ENCODE measurements around the gene IFIT1B.
"Not testable (repeated sequence)": the region's sequence is repeated elsewhere in the genome, so short reads cannot be mapped to it uniquely, and the experiment has no call there.

IFIT1B gene, protein sequence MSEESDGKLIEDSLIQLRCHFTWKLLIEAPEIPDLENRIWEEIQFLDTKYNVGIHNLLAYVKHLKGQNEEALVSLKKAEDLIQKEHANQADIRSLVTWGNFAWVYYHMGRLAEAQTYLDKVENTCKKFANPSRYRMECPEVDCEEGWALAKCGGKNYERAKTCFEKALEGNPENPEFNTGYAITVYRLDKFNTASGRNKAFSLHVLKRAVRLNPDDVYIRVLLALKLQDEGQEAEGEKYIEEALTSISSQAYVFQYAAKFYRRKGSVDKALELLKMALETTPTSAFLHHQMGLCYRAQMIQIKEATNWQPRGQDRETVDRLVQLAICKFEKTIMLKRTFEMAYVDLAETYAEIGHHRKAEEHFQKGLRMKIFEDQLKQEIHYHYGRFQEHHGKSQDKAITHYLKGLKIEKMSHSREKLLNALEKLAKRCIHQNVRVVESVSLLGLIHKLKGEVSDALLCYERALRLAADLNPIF

GRCh38 chr10:89377705-89378637 is at the start of gene IFIT1B:
IFIT1B (plus strand) TSS chr10:89378056; CDS start chr10:89378136, 80 bp downstream.
- DNase-seq (ENCODE audit: low read depth): no peak

- no peak for DNase-seq (ENCODE audit: low read depth)
These were observed 48.7 kb upstream of the IFIT1B start for GRCh38 chr10:89329151-89329550.

DNA sequence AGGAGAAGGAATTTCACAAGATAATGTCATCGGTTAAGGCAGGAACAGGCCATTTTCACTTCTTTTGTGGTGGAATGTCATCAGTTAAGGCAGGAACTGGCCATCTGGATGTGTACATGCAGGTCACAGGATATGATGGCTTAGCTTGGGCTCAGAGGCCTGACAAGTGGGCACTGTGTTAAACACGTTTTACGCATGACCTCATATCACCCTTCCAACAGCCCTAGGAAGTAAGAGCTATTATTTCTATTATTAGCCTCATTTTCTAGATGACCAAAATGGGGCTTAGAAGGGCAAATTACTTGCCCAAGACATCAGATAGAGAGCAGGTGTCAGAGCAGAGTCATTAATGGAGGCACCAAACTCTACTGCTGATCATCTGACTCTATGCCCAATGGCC is 47.8 kb upstream of the IFIT1B start:
- DNase-seq (ENCODE audit: low read depth): not testable (repeated sequence)

DNA sequence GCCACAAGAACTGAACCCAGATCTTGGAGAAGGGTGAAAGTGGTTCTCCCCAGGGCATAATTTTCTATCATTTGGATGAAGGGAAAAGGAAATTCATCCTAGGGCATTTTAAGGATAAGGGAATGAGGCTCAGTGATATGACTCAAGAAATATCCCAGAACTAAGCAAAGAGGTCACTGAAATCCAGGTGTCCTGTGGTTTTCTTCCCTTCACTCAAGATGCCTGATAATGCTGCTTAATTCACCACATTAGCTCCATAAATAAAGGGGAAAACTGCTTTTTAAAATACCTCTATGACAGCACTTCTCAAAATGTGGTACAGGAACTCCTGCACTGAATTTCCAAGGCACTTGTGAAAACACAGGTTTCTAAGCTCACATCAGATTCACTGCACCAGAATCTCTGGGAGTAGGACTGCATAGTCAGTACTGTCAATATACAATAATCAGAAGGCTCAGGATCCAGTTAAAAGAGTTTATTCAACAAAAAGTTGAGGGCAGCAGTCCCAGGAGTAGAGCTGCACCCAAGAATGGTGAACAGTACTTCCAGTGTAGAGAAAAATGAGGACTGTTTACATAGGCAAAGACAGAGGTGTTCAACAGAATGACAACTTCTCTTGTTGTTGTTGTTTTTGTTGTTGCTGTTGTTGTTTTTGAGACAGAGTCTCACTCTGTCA is 47.2 kb upstream of the IFIT1B start:
- no peak for DNase-seq (ENCODE audit: low read depth)

- DNase-seq (ENCODE audit: low read depth): not testable (repeated sequence)
These were observed 46.3 kb upstream of the IFIT1B start for GRCh38 chr10:89331487-89332122.

DNA sequence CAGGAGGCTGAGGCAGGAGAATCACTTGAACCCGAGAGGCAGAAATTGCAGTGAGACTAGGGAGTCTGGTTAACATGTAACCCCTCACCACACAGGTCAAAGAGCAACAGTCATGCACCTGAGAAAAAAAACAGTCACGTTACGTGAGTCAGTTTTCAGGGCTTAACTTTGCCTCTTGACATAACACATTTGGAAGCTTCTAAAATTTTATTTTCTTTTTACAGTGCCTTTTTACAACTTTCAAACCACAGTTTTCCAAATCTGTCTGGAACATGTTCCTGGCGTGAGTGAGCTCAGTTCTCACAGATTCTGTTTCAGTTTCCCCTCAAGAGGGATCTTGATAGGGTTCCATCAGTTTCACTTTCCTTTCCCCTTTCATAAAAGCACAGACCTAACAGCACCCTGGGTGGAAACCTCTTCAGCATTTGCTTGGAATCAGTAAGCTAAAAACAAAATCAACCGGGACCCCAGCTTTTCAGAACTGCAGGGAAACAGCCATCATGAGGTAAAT is 45.7 kb upstream of the IFIT1B start:
- DNase-seq (ENCODE audit: low read depth): peak; percentile 77

DNA sequence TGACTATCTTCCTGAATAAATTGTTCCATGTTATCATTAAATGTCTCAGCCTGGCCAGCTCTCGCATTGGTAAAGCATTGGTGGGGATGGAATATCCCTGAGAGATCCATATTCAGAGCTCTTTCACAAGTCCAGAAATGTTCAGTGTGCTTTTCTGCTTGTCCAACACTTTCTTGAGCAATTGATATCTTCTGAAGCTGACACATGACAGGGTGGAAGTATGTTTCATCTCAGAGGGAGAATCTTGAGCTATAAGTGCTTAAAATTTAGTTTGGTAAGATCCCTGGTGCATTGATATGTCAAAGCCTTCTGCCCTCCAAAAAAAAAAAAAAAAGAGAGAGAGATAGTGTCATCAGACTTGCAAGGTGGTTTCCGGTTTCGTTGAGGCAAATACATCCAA is 42.6 kb upstream of the IFIT1B start:
- no peak for DNase-seq (ENCODE audit: low read depth)

DNA sequence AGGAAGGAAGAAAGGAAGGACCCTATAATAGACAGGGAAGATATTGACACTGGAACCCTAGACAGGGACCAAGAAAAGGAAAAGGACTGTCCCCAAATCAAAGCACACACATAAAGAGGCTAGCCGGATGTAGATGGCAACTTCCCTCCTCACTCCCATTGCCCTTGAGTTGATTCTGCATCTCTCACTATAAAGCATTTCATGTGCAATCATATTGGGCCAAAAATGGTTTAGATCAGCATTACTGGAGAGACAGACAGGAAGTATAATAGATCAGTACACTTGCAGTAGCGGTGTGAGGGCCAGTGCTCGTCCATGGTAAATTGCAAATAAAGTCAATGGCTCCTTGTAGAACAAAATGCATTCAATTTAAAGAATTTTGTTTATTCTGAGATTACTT is 41.6 kb upstream of the IFIT1B start:
- DNase-seq (ENCODE audit: low read depth): no peak

DNA sequence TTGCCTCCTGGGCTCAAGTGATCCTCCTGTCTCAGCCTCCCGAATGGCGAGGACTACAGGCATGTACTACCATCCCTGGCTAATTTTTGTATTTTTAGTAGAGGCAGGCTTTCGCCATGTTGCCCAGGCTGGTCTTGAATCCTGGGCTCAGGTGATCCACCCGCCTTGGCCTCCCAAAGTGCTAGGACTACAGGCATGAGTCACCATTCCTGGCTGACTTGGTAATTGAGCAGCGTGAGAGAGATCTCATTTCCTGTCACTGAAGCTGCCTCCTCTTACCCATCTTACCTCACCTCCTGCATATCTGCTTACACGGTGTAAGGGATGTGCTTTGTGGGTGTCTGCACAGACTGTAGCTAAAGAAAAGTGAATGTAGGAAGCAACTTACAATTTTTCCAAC is 40.4 kb upstream of the IFIT1B start:
- no peak for DNase-seq (ENCODE audit: low read depth)

- DNase-seq (ENCODE audit: low read depth): no peak
These were observed 39.1 kb upstream of the IFIT1B start for GRCh38 chr10:89338713-89339112.

- no peak for DNase-seq (ENCODE audit: low read depth)
These were observed 38.0 kb upstream of the IFIT1B start for GRCh38 chr10:89339875-89340274.

DNA sequence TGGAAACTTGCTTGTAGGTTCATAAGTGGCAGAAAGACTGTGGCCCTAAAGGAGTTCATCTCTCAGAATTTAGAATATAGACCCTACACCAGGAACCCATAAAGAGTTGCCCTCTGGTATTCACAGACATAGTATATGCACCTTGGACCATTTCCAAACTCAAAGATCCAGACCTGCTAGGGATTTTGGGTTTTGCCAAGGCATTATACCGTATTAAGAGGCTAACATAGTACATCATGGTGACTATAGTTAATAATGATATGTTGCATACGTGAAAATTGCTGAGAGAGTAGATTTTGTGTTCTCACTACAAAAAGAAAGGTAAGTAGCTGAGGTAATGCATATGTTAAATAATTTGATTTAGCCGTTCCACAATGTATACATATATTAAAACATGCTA is 36.2 kb upstream of the IFIT1B start:
- DNase-seq (ENCODE audit: low read depth): no peak

DNA sequence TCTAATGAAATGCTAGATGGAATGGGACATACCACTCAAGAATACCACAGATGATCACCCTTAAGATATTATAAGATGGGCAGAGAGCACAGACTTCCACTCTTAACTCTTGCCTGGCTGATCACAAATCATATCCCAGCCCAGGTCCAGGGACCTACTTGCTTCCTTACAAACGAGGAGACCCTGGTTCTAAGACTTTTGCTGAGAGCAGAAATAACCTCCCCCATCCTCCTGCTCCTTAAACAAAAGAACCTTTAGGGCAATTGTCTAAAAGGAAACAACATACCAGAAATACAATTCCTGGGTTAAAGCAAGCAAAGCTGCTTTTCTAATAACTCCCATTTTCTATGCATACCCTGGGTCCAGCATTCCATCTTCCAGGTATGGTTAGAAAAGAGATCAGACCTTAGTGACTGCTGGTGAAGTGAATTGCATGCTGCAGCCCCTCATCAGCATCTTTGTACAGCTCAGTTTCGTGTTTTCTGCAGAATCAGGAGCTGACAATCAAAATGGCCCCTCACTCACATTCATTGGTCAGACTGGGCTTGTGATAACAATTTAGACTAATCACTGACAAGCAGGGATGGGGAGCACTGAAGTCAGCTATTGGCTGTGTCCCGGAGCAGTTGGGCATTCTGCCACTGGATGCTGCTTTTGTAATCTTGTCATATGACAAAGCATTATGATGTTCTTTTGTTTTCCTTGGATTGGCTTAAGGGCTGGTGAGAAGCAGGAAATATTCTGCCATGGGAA is 35.5 kb upstream of the IFIT1B start:
- peak; percentile 51 for DNase-seq (ENCODE audit: low read depth)

DNA sequence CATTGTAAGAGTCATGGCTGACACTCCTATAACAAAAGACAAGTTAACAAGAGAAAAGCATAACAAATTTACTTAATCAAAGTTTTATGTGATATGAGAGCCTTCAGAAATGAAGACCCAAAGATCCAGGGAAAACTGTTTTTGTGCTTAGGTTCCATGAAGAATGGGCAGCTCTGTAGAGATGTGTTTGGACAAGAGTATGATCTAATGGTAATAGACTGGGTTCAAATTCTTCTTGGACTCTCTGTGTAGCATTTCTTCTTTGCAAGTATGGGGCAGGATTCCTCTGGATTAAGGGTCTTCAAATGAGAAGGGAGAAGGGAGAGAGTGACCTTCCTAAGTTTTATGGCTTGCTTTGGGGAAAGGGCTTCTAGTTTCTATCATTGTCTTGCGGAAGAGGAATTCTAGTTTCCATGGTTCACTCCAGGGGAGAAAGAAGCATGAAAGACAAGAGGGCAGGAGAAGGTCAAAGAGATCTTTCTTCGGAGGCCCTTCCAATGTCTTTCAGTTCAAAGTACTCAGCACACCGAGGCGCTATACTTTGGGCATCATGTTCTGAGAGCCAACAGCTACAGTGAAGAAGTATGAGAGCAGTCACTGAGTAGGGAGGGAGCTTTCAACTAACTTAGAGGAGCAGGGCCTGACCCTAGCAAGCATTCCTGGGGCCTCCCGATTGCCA is 34.6 kb upstream of the IFIT1B start:
- no peak for DNase-seq (ENCODE audit: low read depth)

GRCh38 chr10:89344156-89344555 is 33.7 kb upstream of the IFIT1B start:
- DNase-seq (ENCODE audit: low read depth): no peak

- DNase-seq (ENCODE audit: low read depth): no peak
These were observed 32.4 kb upstream of the IFIT1B start for GRCh38 chr10:89345367-89346000.

DNA sequence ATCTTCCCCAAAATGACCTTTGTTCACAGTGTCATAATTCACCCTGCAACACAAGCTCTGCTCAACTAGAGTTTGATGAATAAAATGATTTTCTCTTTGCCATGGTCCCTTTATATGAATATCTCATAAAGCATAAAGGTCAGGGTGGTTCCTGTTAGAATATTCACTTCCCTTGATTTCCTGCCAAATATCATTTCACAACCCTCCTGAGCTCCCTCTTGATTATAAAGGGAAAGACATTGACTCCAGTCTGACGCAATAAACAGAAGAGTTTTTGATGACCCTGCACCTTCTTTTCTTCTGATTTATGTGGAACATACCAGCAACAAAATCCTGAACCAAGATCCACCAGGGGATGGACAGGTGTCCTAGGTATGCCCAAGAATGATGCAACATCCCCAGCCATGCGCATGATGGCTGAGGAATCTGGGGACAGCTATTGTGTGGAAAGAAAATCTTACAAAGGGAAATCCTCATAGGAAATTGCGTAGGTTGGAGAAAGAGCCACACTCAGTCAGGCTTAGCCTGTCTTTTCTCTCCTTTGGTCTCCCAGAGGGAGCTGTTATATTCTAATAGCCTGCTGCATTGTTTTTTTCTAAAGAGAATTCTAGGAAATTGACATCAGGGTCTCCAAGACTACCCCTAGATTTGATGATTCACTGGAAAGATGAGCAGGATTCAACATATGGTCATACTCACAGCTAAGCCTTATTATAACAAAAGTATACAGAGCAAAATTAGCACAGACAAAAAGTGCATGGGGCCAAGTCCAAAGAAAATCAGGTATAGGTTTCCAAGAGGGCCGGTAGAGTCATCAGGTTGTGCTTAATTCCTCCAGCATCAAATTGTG is 31.2 kb upstream of the IFIT1B start:
- no peak for DNase-seq (ENCODE audit: low read depth)

- DNase-seq (ENCODE audit: low read depth): no peak
These were observed 30.0 kb upstream of the IFIT1B start for GRCh38 chr10:89347701-89348457.
